Osteocyte (in vitro differentiated cells): ENCODE results near the gene ESR1. TPM values are rescaled to one million over a fixed set of nuclear protein-coding genes. Genes with fewer than 3 reads are reported as not detected.
"Not testable (repeated sequence)": the region's sequence is repeated elsewhere in the genome, so short reads cannot be mapped to it uniquely, and the experiment has no call there.

ENCODE experiments used
- DNase-seq: peaks from one replicate; pipeline ENCODE4 v3.0.0; 2021; ENCODE audit warnings: mixed read lengths; ENCODE audit not compliant: unreplicated experiment; ENCODE audit errors: extremely low spot score
- H3K27ac Mint-ChIP-seq: one replicate; pipeline ENCODE4 v1.8.0; 2021; ENCODE audit warnings: mild to moderate bottlenecking, mixed read lengths; ENCODE audit not compliant: unreplicated experiment
- H3K27me3 Mint-ChIP-seq: one replicate; pipeline ENCODE4 v1.8.0; 2021; ENCODE audit warnings: mixed read lengths; ENCODE audit not compliant: unreplicated experiment
- H3K36me3 Mint-ChIP-seq: one replicate; pipeline ENCODE4 v1.8.0; 2021; ENCODE audit warnings: mixed read lengths; ENCODE audit not compliant: unreplicated experiment
- H3K4me1 Mint-ChIP-seq: one replicate; pipeline ENCODE4 v1.8.0; 2021; ENCODE audit warnings: mixed read lengths; ENCODE audit not compliant: unreplicated experiment
- H3K4me3 Mint-ChIP-seq: one replicate; pipeline ENCODE4 v1.8.0; 2021; ENCODE audit warnings: mild to moderate bottlenecking, moderate library complexity, mixed read lengths; ENCODE audit not compliant: unreplicated experiment
- H3K9me3 Mint-ChIP-seq: one replicate; pipeline ENCODE4 v1.8.0; 2021; ENCODE audit warnings: mixed read lengths; ENCODE audit not compliant: unreplicated experiment
- CTCF ChIP-seq: fragments of 200-600 bp; sonication (generic); IDR thresholded peaks from 2 replicates; pipeline ENCODE4 v1.5.0; 2021; ENCODE audit warnings: antibody characterized with exemption, mild to moderate bottlenecking, moderate library complexity
- total RNA-seq: library from RNA; stranded (reverse); gene quantifications from 2 replicates; pipeline ENCODE4 v1.2.1, GENCODE V29; 2021

Gene ESR1
- total RNA-seq, 1 donor from 2014 or later = not detected

DNA sequence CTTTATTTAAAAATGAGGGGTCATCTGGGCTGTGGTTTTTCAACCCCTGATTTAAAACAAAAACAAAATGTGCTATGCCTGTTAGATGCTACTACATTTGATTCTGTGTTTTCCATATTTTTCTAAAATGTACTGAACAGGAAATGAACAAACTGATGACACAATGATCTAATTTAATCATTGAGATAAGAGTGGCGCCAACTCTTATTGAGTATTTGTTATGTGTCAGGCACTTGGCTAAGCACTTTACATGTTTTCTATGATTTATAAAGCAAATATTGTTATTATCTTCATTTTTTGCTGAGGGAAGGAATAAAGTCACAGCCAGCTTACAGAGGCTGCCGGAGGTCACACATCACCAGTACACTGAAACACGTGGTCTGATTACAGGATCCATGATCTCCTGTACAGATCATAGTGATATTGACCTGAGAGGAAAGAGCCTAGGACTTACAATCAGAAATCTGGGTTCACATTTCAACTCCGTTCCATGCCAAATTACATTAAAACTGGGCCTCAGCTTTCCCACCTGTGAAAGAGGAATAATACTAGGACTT is 166.7 kb downstream of the ESR1 start:
- Mint-ChIP-seq H3K4me1 (no peaks in the 10 kb centered on the region), H3K4me3 (no peak overlapping the region), H3K27me3 (peaks cover 3% of the 10 kb centered on the region), H3K9me3 (no peaks in the 10 kb centered on the region), H3K36me3 (no peaks in the 10 kb centered on the region), H3K27ac (no peak overlapping the region)
- no peak for TF ChIP-seq CTCF
- no peak for DNase-seq

GRCh38 chr6:151975795-151976194 is 168.3 kb downstream of the ESR1 start:
- TF ChIP-seq CTCF = no peak
- Mint-ChIP-seq H3K4me1 (no peaks in the 10 kb centered on the region), H3K27ac (no peak overlapping the region), H3K4me3 (no peak overlapping the region), H3K27me3 (peaks cover 9% of the 10 kb centered on the region), H3K9me3 (no peaks in the 10 kb centered on the region), H3K36me3 (no peaks in the 10 kb centered on the region)
- DNase-seq = no peak

DNA sequence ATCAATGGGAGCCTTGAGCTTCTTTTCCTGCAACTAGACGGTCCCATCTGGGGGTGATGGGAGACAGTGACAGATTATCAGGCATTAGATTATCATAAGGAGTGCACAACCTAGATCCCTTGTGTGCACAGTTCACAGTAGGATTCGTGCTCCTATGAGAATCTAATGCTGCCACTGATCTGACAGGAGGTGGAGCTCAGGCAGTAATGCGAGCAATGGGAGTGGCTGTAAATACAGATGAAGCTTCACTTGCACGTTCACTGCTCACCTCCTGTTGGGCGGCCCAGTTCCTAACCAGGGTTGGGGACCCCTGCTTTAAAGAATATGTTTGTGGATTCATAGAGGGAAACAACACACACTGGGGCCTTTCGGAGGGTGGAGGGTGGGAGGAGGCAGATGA is 180.7 kb downstream of the ESR1 start:
- not testable (repeated sequence) for H3K4me1 Mint-ChIP-seq, H3K27me3 Mint-ChIP-seq, H3K36me3 Mint-ChIP-seq, H3K27ac Mint-ChIP-seq, H3K9me3 Mint-ChIP-seq, H3K4me3 Mint-ChIP-seq, DNase-seq

DNA sequence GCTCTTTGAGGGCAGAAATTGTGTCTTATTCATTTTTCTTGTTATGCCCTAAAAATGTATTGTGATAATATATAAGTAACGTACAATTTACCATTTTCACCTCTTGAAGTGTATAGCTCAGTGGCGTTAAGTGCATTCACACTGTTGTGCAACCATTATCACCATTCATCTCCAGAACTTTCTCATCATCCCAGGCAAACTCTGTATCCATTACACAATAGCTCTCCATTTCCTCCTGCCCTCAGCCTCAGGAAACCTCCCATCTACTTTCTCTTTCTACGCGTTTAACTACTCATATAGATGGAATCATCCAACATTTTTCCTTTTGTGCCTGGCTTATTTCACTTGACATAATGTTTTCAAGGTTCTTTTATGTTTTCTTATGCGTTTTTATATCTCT is 184.6 kb downstream of the ESR1 start:
- no peak overlapping the region for H3K4me3 Mint-ChIP-seq
- TF ChIP-seq CTCF = no peak
- H3K27ac Mint-ChIP-seq = no peak overlapping the region
- no peaks in the 10 kb centered on the region for H3K36me3 Mint-ChIP-seq
- H3K27me3 Mint-ChIP-seq = peaks cover 12% of the 10 kb centered on the region
- DNase-seq = no peak
- H3K4me1 Mint-ChIP-seq = no peaks in the 10 kb centered on the region
- no peaks in the 10 kb centered on the region for H3K9me3 Mint-ChIP-seq

DNA sequence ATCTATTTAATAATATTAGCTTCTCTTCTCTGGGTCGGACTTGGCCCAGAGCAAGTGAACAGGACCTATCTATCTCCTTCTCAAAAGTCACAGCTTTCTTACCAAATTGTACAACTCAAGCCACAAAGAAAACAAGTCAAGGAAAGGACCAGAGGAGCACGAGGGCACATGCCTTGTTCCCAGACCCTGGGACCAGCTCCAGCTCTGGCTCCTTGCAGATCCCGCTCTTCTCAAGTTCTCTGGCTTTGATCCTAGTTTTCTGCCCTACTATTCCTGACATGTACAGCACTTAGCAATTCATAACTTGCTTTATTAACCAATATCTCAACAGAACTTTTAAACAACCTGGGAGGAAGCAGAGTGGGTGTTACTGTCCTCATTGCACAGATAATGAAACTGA is 185.9 kb downstream of the ESR1 start:
- H3K36me3 Mint-ChIP-seq = no peaks in the 10 kb centered on the region
- TF ChIP-seq CTCF = no peak
- H3K4me1 Mint-ChIP-seq = no peaks in the 10 kb centered on the region
- H3K4me3 Mint-ChIP-seq = no peak overlapping the region
- no peak overlapping the region for H3K27ac Mint-ChIP-seq
- H3K9me3 Mint-ChIP-seq = no peaks in the 10 kb centered on the region
- DNase-seq = no peak
- peaks cover 14% of the 10 kb centered on the region for H3K27me3 Mint-ChIP-seq

- peaks cover 13% of the 10 kb centered on the region for H3K27me3 Mint-ChIP-seq
- H3K4me1 Mint-ChIP-seq = no peaks in the 10 kb centered on the region
- no peak for TF ChIP-seq CTCF
- no peak overlapping the region for H3K4me3 Mint-ChIP-seq
- H3K36me3 Mint-ChIP-seq = no peaks in the 10 kb centered on the region
- H3K27ac Mint-ChIP-seq = no peak overlapping the region
- H3K9me3 Mint-ChIP-seq = no peaks in the 10 kb centered on the region
- DNase-seq = no peak
These were observed 191.3 kb downstream of the ESR1 start for GRCh38 chr6:151998784-151999183.
